NCI-H2196 treated with DMSO at 0.1 percent for 48 hours (cell line): ENCODE data around the gene KLHL7.
"Not testable (repeated sequence)": the region's sequence is repeated elsewhere in the genome, so short reads cannot be mapped to it uniquely, and the experiment has no call there.

Source experiments
- DNase-seq: peaks from one replicate; lab custom pipeline; 2025; ENCODE audit not compliant: unreplicated experiment; lab: John Stamatoyannopoulos, UW

Gene KLHL7

GRCh38 chr7:23107781-23108180, 2.2 kb downstream of the KLHL7 start:
- no peak for DNase-seq

DNA sequence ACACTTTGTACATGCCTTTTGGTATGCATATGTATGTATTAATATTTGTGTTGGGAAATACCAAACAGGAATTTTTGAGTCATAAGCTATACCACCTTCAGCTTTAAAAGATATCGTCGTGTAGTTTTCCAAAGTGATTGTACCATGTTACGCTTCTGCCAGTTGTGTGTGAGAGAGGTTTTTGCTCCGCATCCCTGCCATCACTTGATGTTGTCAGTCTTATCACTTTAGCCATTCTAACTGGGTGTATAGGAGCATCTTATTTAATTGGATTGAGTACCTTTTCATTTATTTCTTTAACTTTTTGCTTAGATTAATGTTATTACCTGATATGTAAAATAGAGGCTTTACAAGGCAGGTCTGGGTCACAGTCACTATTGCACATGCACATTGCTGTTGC, 3.4 kb downstream of the KLHL7 start:
- DNase-seq: no peak

GRCh38 chr7:23109470-23109869, 3.9 kb downstream of the KLHL7 start:
- no peak for DNase-seq

DNA sequence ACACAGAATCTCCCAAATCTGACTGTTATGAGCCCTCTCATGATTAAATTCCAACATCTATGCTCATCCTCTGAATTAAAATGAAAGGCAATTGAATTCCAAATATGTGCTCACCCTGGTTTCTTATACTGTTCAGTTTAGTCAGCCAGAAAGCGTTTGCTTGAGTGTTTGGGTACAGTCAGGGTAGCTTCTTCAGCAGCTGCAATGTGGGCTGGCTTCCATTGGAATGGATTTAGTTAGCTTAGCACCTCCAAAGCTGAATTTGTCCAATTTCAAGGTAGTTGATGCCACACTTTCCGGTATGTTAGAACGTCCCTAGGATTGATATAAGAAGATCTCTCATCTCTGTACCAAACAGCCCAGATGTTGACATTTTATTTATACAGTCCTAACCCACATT, 9.3 kb downstream of the KLHL7 start:
- no peak for DNase-seq

GRCh38 chr7:23115991-23116390, 10.4 kb downstream of the KLHL7 start:
- DNase-seq: no peak

- DNase-seq: no peak
Observed at GRCh38 chr7:23117841-23118240, 12.3 kb downstream of the KLHL7 start.

GRCh38 chr7:23120106-23120505, 14.5 kb downstream of the KLHL7 start:
- DNase-seq: no peak

GRCh38 chr7:23121165-23121564, 15.6 kb downstream of the KLHL7 start:
- DNase-seq: no peak

GRCh38 chr7:23123007-23123406, 17.4 kb downstream of the KLHL7 start:
- no peak for DNase-seq

- no peak for DNase-seq
Observed at GRCh38 chr7:23123465-23123864, 17.9 kb downstream of the KLHL7 start.

DNA sequence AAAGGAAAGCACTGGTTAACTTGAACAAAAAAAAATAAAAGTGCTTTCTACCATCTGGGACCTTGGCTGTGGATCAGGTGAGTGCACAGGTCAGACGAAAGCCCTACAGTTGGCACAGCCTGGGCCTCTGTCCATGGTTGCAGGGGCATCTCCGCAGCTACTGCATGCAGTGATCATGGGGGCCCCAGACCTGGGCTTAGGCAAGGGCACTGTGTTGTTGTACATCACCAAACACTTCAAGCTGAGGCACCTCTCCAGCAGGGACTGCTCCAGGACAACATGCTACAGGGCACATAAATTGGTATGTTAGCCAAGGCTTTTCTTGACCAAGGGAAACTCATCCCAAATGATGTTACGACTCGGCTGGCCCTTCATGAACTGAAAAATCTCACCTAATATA, 23.5 kb downstream of the KLHL7 start:
- DNase-seq: no peak

GRCh38 chr7:23131799-23132198, 26.2 kb downstream of the KLHL7 start:
- not testable (repeated sequence) for DNase-seq

DNA sequence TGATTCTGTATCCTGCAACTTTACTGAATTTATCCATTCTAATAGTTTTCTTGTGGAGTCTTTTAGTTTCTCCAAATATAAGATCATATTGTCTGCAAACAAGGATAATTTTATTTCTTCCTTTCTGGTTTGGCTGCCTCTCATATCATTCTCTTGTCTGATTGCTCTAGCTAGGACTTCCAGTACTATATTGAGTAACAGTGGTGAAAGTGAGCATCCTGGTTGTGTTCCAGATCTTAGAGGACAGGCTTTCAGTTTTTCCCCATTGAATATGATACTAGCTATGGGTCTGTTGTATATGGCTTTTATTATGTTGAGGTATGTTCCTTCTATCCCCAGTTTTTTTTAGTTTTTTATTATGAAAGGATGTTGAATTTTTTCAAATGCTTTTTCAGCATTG, 28.2 kb downstream of the KLHL7 start:
- DNase-seq: no peak

DNA sequence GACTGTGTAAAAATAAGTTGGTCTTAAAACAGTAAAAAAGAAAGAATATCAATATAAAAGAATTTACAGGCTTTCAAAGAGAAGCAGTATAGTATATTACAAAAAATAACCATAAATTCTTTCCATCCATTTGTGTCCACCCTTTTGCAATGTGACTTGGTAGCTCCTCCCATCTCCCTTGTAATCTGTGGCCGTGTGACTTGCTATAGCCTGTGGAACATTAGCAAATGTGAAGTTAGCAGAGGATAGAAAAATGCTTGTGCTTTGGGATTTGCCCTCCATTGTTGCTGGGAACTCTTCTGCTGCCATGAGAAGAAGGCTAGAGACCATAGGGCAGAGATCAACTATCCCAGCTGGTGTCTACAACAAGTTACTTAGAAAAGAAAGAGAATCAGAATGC, 30.2 kb downstream of the KLHL7 start:
- DNase-seq: no peak

DNA sequence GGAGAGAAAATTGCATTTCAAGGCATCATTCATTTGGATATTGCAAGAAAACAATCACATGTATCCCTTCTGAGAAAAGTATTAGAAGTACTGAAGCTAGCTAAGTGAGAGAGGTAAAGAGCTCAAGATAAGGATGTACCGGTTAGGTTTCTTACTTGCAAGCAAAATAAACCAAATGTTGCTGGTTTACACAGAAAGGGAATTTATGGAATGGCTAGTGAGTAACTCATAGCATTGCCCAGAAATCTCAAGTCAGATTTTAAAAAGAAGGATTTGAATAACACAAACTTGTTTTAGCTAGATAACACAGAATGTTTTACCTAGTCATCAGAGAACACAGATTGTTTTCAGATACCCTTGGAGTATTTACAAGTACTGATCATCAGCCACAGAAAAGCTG, 30.6 kb downstream of the KLHL7 start:
- no peak for DNase-seq

DNA sequence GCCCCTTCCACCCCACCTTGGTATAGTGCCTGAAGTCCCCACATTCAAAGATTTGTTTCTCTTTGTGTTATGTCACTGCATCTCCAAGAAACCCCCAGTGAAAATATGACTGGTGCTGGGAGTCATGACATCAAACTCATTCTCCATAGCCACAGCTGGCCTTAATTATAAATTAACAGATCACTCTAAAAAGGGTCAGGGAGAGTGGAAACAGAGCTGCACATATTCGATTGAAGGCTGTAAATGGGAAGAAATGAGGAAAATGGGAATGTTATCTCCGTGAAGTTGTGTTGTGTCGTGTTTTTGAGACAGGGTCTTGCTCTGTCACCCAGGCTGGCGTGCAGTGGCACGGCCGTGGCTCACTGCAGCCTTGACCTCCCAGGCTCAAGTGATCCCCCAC, 52.1 kb downstream of the KLHL7 start:
- no peak for DNase-seq

- no peak for DNase-seq
Observed at GRCh38 chr7:23158546-23158945, 53.0 kb downstream of the KLHL7 start.

DNA sequence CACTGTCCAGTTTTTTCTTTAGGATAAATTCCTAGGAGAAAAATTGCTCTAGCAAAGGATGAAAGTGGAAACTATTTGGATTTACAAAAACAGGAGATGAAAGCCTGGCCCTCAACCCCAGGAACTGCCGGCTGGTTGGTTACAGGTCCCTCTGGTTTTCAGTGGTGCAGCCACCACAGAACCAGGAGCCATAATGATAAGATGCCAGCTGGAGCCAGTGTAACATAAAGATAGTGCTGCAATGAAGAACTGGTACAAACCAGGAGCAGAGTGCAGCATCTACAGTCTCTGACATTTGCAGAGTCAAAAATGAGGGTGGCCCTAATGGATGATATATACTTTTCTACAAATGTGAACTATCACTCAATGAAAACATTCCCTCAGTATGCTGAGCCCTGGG, 55.9 kb downstream of the KLHL7 start:
- DNase-seq: no peak

- no peak for DNase-seq
Observed at GRCh38 chr7:23164846-23165245, 59.3 kb downstream of the KLHL7 start.

- no peak for DNase-seq
Observed at GRCh38 chr7:23165316-23165715, 59.7 kb downstream of the KLHL7 start.

- DNase-seq: no peak
Observed at GRCh38 chr7:23167691-23168090, 62.1 kb downstream of the KLHL7 start.

DNA sequence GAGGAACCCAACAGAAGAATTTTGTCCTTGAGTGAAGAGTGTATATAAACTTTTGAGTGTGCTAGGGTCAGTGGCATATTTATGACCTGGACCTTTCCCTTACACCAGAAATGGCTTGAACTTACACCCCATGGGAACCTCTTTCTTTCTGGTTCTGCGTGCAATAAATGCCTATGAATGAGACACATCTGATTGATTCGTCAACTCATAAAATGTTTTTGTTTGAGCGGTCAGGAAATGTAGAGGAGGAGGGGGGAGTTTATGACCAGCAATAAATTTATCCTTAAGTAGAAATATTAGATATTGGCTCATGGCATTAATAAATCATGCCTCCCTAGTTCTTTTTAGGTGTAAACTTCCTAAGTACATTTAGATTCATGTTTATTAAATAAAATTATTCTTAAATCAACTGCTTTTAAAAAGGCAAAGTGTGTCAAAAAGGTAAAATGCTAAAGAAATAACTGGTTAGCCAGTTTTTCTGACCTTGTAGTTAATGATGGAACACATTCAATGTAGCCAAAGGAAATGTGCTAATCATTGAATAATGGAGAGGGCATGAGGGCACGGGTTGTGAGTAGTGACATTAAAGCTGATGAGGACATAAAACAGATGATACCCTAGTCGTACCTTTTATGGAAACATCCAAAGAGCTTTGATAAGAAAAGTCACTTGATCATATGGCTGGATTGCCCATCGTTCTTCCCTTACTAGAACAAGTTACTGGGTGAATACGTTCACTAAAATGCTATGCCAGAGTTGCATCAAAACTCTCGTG, 62.7 kb downstream of the KLHL7 start:
- DNase-seq: no peak

DNA sequence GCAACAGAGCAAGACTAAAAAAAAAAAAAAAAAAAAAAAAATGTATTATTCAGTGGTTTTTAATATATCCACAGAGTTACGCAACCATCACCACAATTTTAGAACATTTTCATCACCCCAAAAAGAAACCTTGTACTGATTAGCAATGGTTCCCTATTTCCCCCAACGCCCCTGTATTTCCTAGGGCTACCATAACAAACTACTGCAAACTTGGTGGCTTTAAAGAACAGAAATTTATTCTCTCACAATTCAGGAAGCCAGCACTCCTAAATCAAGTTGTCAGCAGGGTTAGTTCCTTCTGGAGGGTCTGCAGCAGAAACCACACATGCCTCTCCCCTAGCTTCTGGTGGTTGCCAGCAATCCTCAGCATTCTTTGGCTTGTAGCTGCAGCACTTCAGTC, 70.4 kb downstream of the KLHL7 start:
- DNase-seq: no peak
